K562 (cell line): ENCODE measurements around the gene HDAC9. TPM values are rescaled to one million over a fixed set of nuclear protein-coding genes. Genes with fewer than 3 reads are reported as not detected.

Experiments
- ATAC-seq: fragments of 200-7000 bp; cut with Tn5 transposase; 3 replicates; pipeline ENCODE4 v1.9.1; 2020; ENCODE audit warnings: moderate library complexity
- BruUV-seq: library from RNA; stranded (reverse); fragments of 400-500 nt; replicated peaks from 2 replicates; lab custom pipeline; 2021; lab: Mats Ljungman, UMichigan
- CTCF ChIA-PET: fragments of 300-600 bp; formaldehyde crosslinking; extraction: SDS; loops from one replicate; lab custom pipeline; 2021; ENCODE audit warnings: low intra/inter-chr PET ratio; lab: Yijun Ruan, JAX
- POLR2A ChIA-PET: fragments of 300-600, 350-650 bp; sonication (Branson Sonifier 250); formaldehyde crosslinking; extraction: SDS; loops from one replicate; lab custom pipeline; 2021; ENCODE audit warnings: antibody characterized with exemption, inconsistent platforms; lab: Yijun Ruan, JAX
- DNase-seq, 4 experiments: peaks; one replicate each; pipeline versions ENCODE4 v3.0.0 to v3.0.0-alpha.2; 2011 to 2018; ENCODE audit warnings: low spot score in 3 of 4, mixed read lengths in 3 of 4; ENCODE audit errors: extremely low read depth in 1 of 4
- FAIRE-seq: peaks from 2 replicates; lab custom pipeline; 2011; peaks lifted over from hg19 to GRCh38; lab: Jason Lieb, UNC
- H2AFZ ChIP-seq: 2 replicates; pipeline ENCODE4 v1.6.0; 2011; ENCODE audit warnings: low read depth, low read length, control low read depth, inconsistent platforms
- H3K27ac ChIP-seq: fragments of 200-600 bp; 3 replicates; pipeline ENCODE4 v1.8.0; 2011; ENCODE audit warnings: low read depth, mild to moderate bottlenecking, control low read depth, inconsistent platforms, low read length, moderate library complexity, mixed read lengths; ENCODE audit errors: extremely low read depth
- H3K27me3 ChIP-seq, 2 experiments: fragments of 300-600 bp in 1 of 2; 2 replicates in 1 of 2; 3 replicates in 1 of 2; pipeline versions ENCODE4 v1.6.0 to v1.8.0; 2011; ENCODE audit warnings: inconsistent platforms in 2 of 2, low read length in 2 of 2, mild to moderate bottlenecking in 1 of 2, mixed read lengths in 1 of 2, moderate library complexity in 1 of 2; ENCODE audit not compliant: control insufficient read depth in 2 of 2, insufficient read depth in 2 of 2
- H3K36me3 ChIP-seq: fragments of 300-600 bp; 3 replicates; pipeline ENCODE4 v1.8.0; 2011; ENCODE audit warnings: mild to moderate bottlenecking, low read length, inconsistent platforms; ENCODE audit not compliant: control insufficient read depth, insufficient read depth
- H3K4me1 ChIP-seq, 2 experiments: fragments of 200-600 bp in 1 of 2; replicated peaks in 1 of 2; 2 replicates in 1 of 2; 3 replicates in 1 of 2; pipeline versions ENCODE4 v1.5.1 to v1.8.0; 2011; ENCODE audit warnings: inconsistent platforms in 2 of 2, low read length in 2 of 2, mild to moderate bottlenecking in 1 of 2, mixed read lengths in 1 of 2, moderate library complexity in 1 of 2; ENCODE audit not compliant: control insufficient read depth in 2 of 2, insufficient read depth in 2 of 2
- H3K4me2 ChIP-seq: 2 replicates; pipeline ENCODE4 v1.6.1; 2011; ENCODE audit warnings: low read length, control low read depth, inconsistent platforms, mixed read lengths; ENCODE audit not compliant: insufficient read depth
- H3K4me3 ChIP-seq: fragments of 200-600 bp; sonication (generic), shearing (Covaris generic); 2 replicates; pipeline ENCODE4 v1.5.1; 2016; ENCODE audit warnings: control low read depth, inconsistent platforms
- H3K79me2 ChIP-seq: fragments of 200-600 bp; 3 replicates; pipeline ENCODE4 v1.8.0; 2011; ENCODE audit warnings: low read length, inconsistent platforms; ENCODE audit not compliant: control insufficient read depth, insufficient read depth
- H3K9ac ChIP-seq, 2 experiments: 2 replicates each; pipeline versions ENCODE4 v1.6.0 to v1.6.1; 2011; ENCODE audit warnings: low read depth in 2 of 2, low read length in 2 of 2, control low read depth in 1 of 2, inconsistent platforms in 1 of 2, mild to moderate bottlenecking in 1 of 2, mixed read lengths in 1 of 2; ENCODE audit not compliant: insufficient read depth in 1 of 2
- H3K9me1 ChIP-seq: one replicate; pipeline ENCODE4 v1.6.0; 2011; ENCODE audit warnings: inconsistent platforms, mild to moderate bottlenecking, low read length, moderate library complexity; ENCODE audit not compliant: control insufficient read depth, insufficient read depth
- H3K9me3 ChIP-seq: replicated peaks from 2 replicates; pipeline ENCODE4 v1.5.1; 2011; ENCODE audit warnings: low read depth, low read length, inconsistent platforms; ENCODE audit not compliant: control insufficient read depth, insufficient read depth
- H4K20me1 ChIP-seq: replicated peaks from 2 replicates; pipeline ENCODE4 v1.6.1; 2011; ENCODE audit warnings: low read length, inconsistent platforms, mixed read lengths; ENCODE audit not compliant: control insufficient read depth, insufficient read depth
- PML ChIP-seq: IDR thresholded peaks from 2 replicates; pipeline ENCODE4 v1.6.1; 2012; ENCODE audit warnings: low read length, inconsistent platforms
- TBL1XR1 ChIP-seq, 2 experiments: IDR thresholded peaks; 2 replicates each; pipeline ENCODE4 v1.6.1; 2012; ENCODE audit warnings: improper control_type of control experiment in 2 of 2, low read length in 2 of 2, mild to moderate bottlenecking in 1 of 2
- WGBS: fragments of 100-300 bp; shearing (Covaris generic); methylation state at CpG from one replicate; pipeline ENCODE4 v1.1.6; 2016; ENCODE audit warnings: low coverage, mixed read lengths; ENCODE audit not compliant: insufficient coverage; ENCODE audit errors: missing lambda C conversion rate; 5-methylcytosine and 5-hydroxymethylcytosine counted together
- in situ Hi-C: fragments of 300-500 bp; cut with MboI; formaldehyde crosslinking; loops from 4 replicates; pipeline ENCODE4 v1.15.0; 2018; ENCODE audit warnings: inconsistent platforms, mixed read lengths
- intact Hi-C: fragments of 100-400 bp; cut with micrococcal nuclease; formaldehyde crosslinking; loops from 2 replicates; pipeline ENCODE4 v1.14.2; 2022
- polyA plus RNA-seq, 8 experiments: library from polyadenylated mRNA; depleted of rRNA in 4 of 8; stranded (reverse) in 5 of 8; unstranded in 3 of 8; fragments of >200 nt; fragmentation: Nextera tagmentation in 2 of 8; fragmentation: Illumina TruSeq in 1 of 8; extraction: Ambion mirVana in 2 of 8; extraction: Trizol in 1 of 8; gene quantifications; 2 replicates each; pipeline versions ENCODE4 v1.2.1 to v1.2.3, GENCODE V29; 2011 to 2014; ENCODE audit warnings: inconsistent platforms in 1 of 8, missing spikeins in 1 of 8
- total RNA-seq, 7 experiments: library from RNA; depleted of rRNA in 6 of 7; stranded (reverse); fragments of >200 nt in 6 of 7; fragmentation: Illumina TruSeq in 2 of 7; extraction: Trizol in 2 of 7; gene quantifications; 2 replicates each; pipeline versions ENCODE4 v1.2.1 to v1.2.3, GENCODE V29; 2011 to 2021; ENCODE audit warnings: low replicate concordance in 1 of 7
- TF ChIP-seq, protein P1 (sequence below): fragments of 450-650 bp; IDR thresholded peaks from 2 replicates; pipeline ENCODE4 v1.6.1; 2014; ENCODE audit warnings: low read depth, mild to moderate bottlenecking, moderate library complexity, borderline replicate concordance
- TF ChIP-seq, protein P2 (sequence below): fragments of 450-650 bp; IDR thresholded peaks from 2 replicates; pipeline ENCODE4 v1.6.1; 2016; ENCODE audit warnings: antibody characterized with exemption

The HDAC9 gene
- total and polyA plus RNA-seq, 9 of the 15 experiments (the other 6 are each of a cell fraction or from before 2014, with no cell fraction given) = 0.08 to 0.91 (median 0.33) TPM

DNA sequence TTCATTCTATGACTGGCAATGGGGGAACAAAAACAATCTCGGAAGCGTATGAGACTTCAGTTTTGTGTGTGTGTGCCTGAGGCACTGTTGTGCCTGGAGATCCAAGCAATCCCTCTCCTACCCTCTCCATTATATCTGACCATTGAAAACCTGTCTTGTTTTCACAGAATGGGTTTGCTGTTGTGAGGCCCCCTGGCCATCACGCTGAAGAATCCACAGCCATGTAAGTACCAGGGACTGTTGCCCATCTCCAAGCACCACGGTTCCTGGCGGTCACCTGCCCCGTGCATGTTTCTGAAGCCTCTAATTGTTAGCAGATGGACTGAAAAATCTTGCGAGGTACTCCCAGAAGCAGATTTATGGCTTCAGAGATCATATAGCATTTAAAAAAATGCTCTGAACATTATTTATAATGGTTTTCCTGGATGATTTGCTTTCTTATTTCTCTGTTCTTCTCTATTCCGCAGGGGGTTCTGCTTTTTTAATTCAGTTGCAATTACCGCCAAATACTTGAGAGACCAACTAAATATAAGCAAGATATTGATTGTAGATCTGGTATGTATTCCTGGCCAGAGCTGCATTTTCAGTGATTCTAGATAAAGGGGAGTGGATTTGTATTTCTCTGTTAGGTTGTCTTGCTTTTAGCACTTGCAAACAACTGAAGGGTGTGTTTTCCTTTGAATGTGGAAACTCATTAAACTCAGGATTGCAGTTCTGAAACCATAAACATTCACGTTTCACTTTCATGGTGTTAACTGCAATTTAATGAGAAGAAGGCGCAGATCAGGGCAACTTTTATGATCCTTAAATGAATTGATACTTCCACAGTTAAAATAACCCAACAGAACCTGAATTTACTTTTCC lies 333.7 kb downstream of the HDAC9 start:
- TF ChIP-seq, protein P1, sequence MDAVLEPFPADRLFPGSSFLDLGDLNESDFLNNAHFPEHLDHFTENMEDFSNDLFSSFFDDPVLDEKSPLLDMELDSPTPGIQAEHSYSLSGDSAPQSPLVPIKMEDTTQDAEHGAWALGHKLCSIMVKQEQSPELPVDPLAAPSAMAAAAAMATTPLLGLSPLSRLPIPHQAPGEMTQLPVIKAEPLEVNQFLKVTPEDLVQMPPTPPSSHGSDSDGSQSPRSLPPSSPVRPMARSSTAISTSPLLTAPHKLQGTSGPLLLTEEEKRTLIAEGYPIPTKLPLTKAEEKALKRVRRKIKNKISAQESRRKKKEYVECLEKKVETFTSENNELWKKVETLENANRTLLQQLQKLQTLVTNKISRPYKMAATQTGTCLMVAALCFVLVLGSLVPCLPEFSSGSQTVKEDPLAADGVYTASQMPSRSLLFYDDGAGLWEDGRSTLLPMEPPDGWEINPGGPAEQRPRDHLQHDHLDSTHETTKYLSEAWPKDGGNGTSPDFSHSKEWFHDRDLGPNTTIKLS = no peak
- Histone ChIP-seq H3K9me1 (no peaks in the 10 kb centered on the region), H3K4me1 (no peaks in the 10 kb centered on the region), H3K9me3 (no peaks in the 10 kb centered on the region), H4K20me1 (no peaks in the 10 kb centered on the region), H3K27me3 (no peaks in the 10 kb centered on the region), H2AFZ (no peak overlapping the region), H3K9ac (no peak overlapping the region), H3K4me3 (no peak overlapping the region), H3K4me2 (no peak overlapping the region), H3K27ac (no peak overlapping the region), H3K79me2 (no peaks in the 10 kb centered on the region), H3K36me3 (no peaks in the 10 kb centered on the region)
- no peak for DNase-seq
- FAIRE-seq = no peak
- no TSS peak for BruUV-seq
- in situ Hi-C loops = no loop called here
- intact Hi-C loops = no loop called here
- CTCF ChIA-PET = no interaction called here
- POLR2A ChIA-PET = no interaction called here
- ATAC-seq = no peak
- 2% methylated on average over 11 of the region's 11 CpGs for WGBS

DNA sequence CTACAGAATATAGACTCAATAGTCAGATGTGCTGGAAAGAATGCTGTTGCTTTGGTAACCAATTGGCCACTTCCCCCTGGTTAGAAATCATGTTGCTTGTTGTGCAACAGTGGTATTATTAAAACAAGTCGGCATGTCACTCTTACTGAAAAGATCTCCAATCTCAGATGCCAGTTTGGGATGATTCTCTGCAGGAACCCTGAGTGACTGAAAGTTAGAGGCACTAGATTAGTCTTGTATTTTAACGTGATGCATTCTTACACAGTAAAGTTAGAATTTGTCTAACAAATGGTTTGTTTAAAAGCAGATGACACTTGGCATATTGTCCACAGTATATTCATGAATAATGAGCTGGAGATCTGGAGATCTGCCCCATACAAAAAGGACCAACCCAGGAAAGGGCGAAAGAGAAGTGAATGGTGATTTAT lies 334.3 kb downstream of the HDAC9 start:
- Histone ChIP-seq H3K27ac (no peak overlapping the region), H3K36me3 (no peaks in the 10 kb centered on the region), H3K4me1 (no peaks in the 10 kb centered on the region), H3K9ac (no peak overlapping the region), H3K4me2 (no peak overlapping the region), H3K4me3 (no peak overlapping the region), H2AFZ (no peak overlapping the region), H3K27me3 (no peaks in the 10 kb centered on the region), H3K79me2 (no peaks in the 10 kb centered on the region), H3K9me1 (no peaks in the 10 kb centered on the region), H3K9me3 (no peaks in the 10 kb centered on the region), H4K20me1 (no peaks in the 10 kb centered on the region)
- DNase-seq (no peak), FAIRE-seq (no peak), ATAC-seq (no peak)
- in situ Hi-C loops = no loop called here
- no peak for TF ChIP-seq TBL1XR1 (IDR thresholded peaks at IDR 0.05; ENCODE audit: low read length in 2 of 2)
- TF ChIP-seq, protein P2, sequence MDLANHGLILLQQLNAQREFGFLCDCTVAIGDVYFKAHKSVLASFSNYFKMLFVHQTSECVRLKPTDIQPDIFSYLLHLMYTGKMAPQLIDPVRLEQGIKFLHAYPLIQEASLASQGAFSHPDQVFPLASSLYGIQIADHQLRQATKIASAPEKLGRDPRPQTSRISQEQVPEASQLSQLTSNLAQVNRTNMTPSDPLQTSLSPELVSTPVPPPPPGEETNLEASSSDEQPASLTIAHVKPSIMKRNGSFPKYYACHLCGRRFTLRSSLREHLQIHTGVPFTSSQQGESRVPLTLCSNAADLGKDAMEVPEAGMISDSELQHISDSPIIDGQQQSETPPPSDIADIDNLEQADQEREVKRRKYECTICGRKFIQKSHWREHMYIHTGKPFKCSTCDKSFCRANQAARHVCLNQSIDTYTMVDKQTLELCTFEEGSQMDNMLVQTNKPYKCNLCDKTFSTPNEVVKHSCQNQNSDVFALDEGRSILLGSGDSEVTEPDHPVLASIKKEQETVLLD = no peak
- TF ChIP-seq PML = no peak
- intact Hi-C loops = no loop called here
- POLR2A ChIA-PET = no interaction called here
- WGBS = 0% methylated on average over 3 of the region's 3 CpGs
- BruUV-seq = no TSS peak
- CTCF ChIA-PET = no interaction called here
